B cell (primary cell): ENCODE measurements around the gene CCDC83. TPM values are rescaled to one million over a fixed set of nuclear protein-coding genes. Genes with fewer than 3 reads are reported as not detected.

ENCODE experiments used
- ATAC-seq: fragments of 200-7000 bp; cut with Tn5 transposase; one replicate; pipeline ENCODE4 v1.10.0; 2021; ENCODE audit warnings: low read depth, mild to moderate bottlenecking, moderate number of reproducible peaks, moderate library complexity
- CTCF ChIA-PET: fragments of 350-600 bp; sonication (Branson Sonifier 250); formaldehyde crosslinking; loops from one replicate; lab custom pipeline; 2021; ENCODE audit warnings: antibody characterized with exemption, inconsistent platforms; lab: Charles Lee
- POLR2A ChIA-PET: fragments of 350-600 bp; sonication (Branson Sonifier 250); formaldehyde crosslinking; loops from one replicate; lab custom pipeline; 2021; ENCODE audit warnings: antibody characterized with exemption; lab: Charles Lee
- DNase-seq: peaks from one replicate; pipeline ENCODE4 v3.0.0; 2013
- H2AFZ ChIP-seq: 2 replicates; pipeline ENCODE4 v1.6.1; 2012; ENCODE audit warnings: mild to moderate bottlenecking, low read depth, low read length; ENCODE audit not compliant: insufficient read depth, poor library complexity, severe bottlenecking
- H3K27ac ChIP-seq, 2 donors: 1 replicate in 1 of 2; 2 replicates in 1 of 2; pipeline ENCODE4 v1.5.1; 2012 to 2013; ENCODE audit warnings: low read length in 2 of 2, mild to moderate bottlenecking in 2 of 2, moderate library complexity in 1 of 2
- H3K27me3 ChIP-seq, 4 experiments: fragments of 200-600 bp in 1 of 4; sonication (generic) in 1 of 4; replicated peaks in 1 of 4; 1 replicate in 2 of 4; 2 replicates in 2 of 4; pipeline versions ENCODE4 v1.6.1 to v1.7.0; 2013 to 2016; ENCODE audit warnings: low read length in 3 of 4, mild to moderate bottlenecking in 2 of 4, mixed read lengths in 1 of 4, moderate library complexity in 1 of 4; ENCODE audit not compliant: insufficient read depth in 4 of 4, control insufficient read depth in 3 of 4; ENCODE audit errors: control extremely low read depth in 1 of 4
- H3K36me3 ChIP-seq, 2 experiments: replicated peaks in 1 of 2; 1 replicate in 1 of 2; 2 replicates in 1 of 2; pipeline versions ENCODE4 v1.6.1 to v1.7.1; 2013; ENCODE audit warnings: low read length in 1 of 2; ENCODE audit not compliant: insufficient read depth in 2 of 2, control insufficient read depth in 1 of 2; ENCODE audit errors: control extremely low read depth in 1 of 2, extremely low read depth in 1 of 2
- H3K4me1 ChIP-seq, 2 donors: fragments of 200-600 bp in 1 of 2; sonication (generic) in 1 of 2; 1 replicate in 1 of 2; 2 replicates in 1 of 2; pipeline versions ENCODE4 v1.5.1 to v1.6.1; 2013 to 2017; ENCODE audit warnings: low read length in 2 of 2; ENCODE audit not compliant: control insufficient read depth in 2 of 2, insufficient read depth in 2 of 2
- H3K4me2 ChIP-seq: replicated peaks from 2 replicates; pipeline ENCODE3; 2012; ENCODE audit warnings: mild to moderate bottlenecking, low read depth, low read length; ENCODE audit not compliant: poor library complexity, severe bottlenecking
- H3K4me3 ChIP-seq, 5 experiments: fragments of 200-600 bp in 1 of 5; sonication (generic) in 1 of 5; 1 replicate in 3 of 5; 2 replicates in 2 of 5; pipeline versions ENCODE4 v1.5.1 to v1.7.0; 2011 to 2016; ENCODE audit warnings: low read length in 4 of 5, mild to moderate bottlenecking in 4 of 5, low read depth in 2 of 5, control low read depth in 1 of 5, moderate library complexity in 1 of 5; ENCODE audit not compliant: insufficient read depth in 1 of 5; ENCODE audit errors: control extremely low read depth in 1 of 5, extremely low read depth in 1 of 5
- H3K79me2 ChIP-seq: fragments of 200-600 bp; sonication (generic); one replicate; pipeline ENCODE4 v1.6.0; 2016; ENCODE audit warnings: low read length; ENCODE audit not compliant: control insufficient read depth, insufficient read depth
- H3K9ac ChIP-seq: fragments of 200-600 bp; sonication (generic); 2 replicates; pipeline ENCODE4 v1.6.1; 2017; ENCODE audit warnings: mild to moderate bottlenecking, low read length, moderate library complexity
- H3K9me3 ChIP-seq, 3 donors: one replicate each; pipeline versions ENCODE4 v1.6.1 to v1.7.1; 2013; ENCODE audit warnings: low read length in 2 of 3; ENCODE audit not compliant: control insufficient read depth in 2 of 3, insufficient read depth in 1 of 3; ENCODE audit errors: control extremely low read depth in 1 of 3
- H4K20me1 ChIP-seq: 2 replicates; pipeline ENCODE4 v1.6.0; 2012; ENCODE audit warnings: mild to moderate bottlenecking, low read length; ENCODE audit not compliant: insufficient read depth, control insufficient read depth, poor library complexity, severe bottlenecking
- H3K27ac Mint-ChIP-seq: one replicate; pipeline ENCODE4 v1.8.0; 2021; ENCODE audit warnings: mixed read lengths
- H3K27me3 Mint-ChIP-seq: one replicate; pipeline ENCODE4 v1.8.0; 2021; ENCODE audit warnings: mixed read lengths
- H3K4me1 Mint-ChIP-seq: one replicate; pipeline ENCODE4 v1.8.0; 2021; ENCODE audit warnings: mixed read lengths
- H3K4me3 Mint-ChIP-seq: one replicate; pipeline ENCODE4 v1.8.0; 2021; ENCODE audit warnings: mixed read lengths
- H3K9me3 Mint-ChIP-seq: one replicate; pipeline ENCODE4 v1.8.0; 2022; ENCODE audit warnings: mixed read lengths; ENCODE audit not compliant: insufficient read depth
- EZH2 ChIP-seq: IDR thresholded peaks from 2 replicates; pipeline ENCODE4 v1.6.1; 2012; ENCODE audit warnings: borderline replicate concordance, low read depth, mild to moderate bottlenecking, moderate library complexity, low read length; ENCODE audit not compliant: insufficient read depth, poor library complexity, severe bottlenecking
- WGBS: methylation state at CpG from one replicate; pipeline ENCODE4 v1.1.5; 2013; ENCODE audit warnings: missing lambda C conversion rate; ENCODE audit not compliant: insufficient coverage; 5-methylcytosine and 5-hydroxymethylcytosine counted together
- intact Hi-C: fragments of 100-400 bp; cut with micrococcal nuclease; formaldehyde crosslinking; loops from one replicate; pipeline ENCODE4 v1.10.0; 2022
- polyA plus RNA-seq: library from polyadenylated mRNA; depleted of rRNA; stranded (reverse); fragments of >200 nt; gene quantifications from 2 replicates; pipeline ENCODE4 v1.2.3, GENCODE V29; 2012
- total RNA-seq, 2 donors: library from RNA; stranded (reverse); fragments of 120-200 nt in 1 of 2; gene quantifications; 1 replicate in 1 of 2; 2 replicates in 1 of 2; pipeline versions ENCODE4 v1.2.3 to v1.2.4, GENCODE V29; 2013 to 2022
- TF ChIP-seq, protein P1 (sequence below): fragments of 200-600 bp; IDR thresholded peaks from one replicate; pipeline ENCODE4 v1.8.0; 2022; ENCODE audit warnings: antibody characterized with exemption, mild to moderate bottlenecking

Gene CCDC83
- total and polyA plus RNA-seq, 2 donors (not counting 1 experiment from before 2014, with no cell fraction given) = not detected

DNA sequence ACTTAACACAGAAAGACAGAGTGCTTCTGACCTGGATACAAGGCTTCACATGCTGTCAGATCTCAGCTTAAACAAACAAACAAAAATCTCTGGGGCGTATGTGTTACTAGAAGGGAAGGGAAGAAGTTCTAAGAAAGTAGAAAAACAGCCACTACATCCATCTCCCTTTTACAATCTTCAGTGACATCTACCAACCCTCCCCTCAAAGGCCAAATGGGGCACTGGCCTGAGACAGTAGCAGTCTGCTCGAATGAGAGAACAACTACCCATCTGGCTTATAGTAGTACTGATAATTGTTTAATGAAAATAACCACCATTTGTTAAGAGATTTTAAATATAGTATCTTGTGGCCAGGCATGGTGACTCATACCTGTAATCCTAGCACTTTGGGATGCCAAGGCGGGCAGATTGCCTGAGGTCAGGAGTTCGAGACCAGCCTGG, 29.4 kb downstream of the CCDC83 start:
- no peak overlapping the region for H3K4me3 ChIP-seq
- no peaks in the 10 kb centered on the region for H3K27me3 ChIP-seq
- POLR2A ChIA-PET = no interaction called here
- Mint-ChIP-seq H3K27me3 (peaks cover 4% of the 10 kb centered on the region), H3K27ac (no peak overlapping the region), H3K4me3 (no peak overlapping the region), H3K4me1 (no peaks in the 10 kb centered on the region), H3K9me3 (no peaks in the 10 kb centered on the region)
- no peaks in the 10 kb centered on the region for H3K4me1 ChIP-seq
- H3K27ac ChIP-seq = no peak overlapping the region
- intact Hi-C loops = no loop called here
- no peaks in the 10 kb centered on the region for H4K20me1 ChIP-seq
- H2AFZ ChIP-seq = no peak overlapping the region
- peaks cover 0 to 5% (median 2%) of the 10 kb centered on the region in 3 donors for H3K9me3 ChIP-seq
- TF ChIP-seq EZH2 = no peak
- WGBS = no CpG with 5 or more reads among the region's 4 CpGs
- CTCF ChIA-PET = no interaction called here
- no peak for DNase-seq
- H3K4me2 ChIP-seq = no peak overlapping the region
- H3K79me2 ChIP-seq = no peaks in the 10 kb centered on the region
- H3K36me3 ChIP-seq = no peaks in the 10 kb centered on the region
- ATAC-seq = no peak
- no peak overlapping the region for H3K9ac ChIP-seq

DNA sequence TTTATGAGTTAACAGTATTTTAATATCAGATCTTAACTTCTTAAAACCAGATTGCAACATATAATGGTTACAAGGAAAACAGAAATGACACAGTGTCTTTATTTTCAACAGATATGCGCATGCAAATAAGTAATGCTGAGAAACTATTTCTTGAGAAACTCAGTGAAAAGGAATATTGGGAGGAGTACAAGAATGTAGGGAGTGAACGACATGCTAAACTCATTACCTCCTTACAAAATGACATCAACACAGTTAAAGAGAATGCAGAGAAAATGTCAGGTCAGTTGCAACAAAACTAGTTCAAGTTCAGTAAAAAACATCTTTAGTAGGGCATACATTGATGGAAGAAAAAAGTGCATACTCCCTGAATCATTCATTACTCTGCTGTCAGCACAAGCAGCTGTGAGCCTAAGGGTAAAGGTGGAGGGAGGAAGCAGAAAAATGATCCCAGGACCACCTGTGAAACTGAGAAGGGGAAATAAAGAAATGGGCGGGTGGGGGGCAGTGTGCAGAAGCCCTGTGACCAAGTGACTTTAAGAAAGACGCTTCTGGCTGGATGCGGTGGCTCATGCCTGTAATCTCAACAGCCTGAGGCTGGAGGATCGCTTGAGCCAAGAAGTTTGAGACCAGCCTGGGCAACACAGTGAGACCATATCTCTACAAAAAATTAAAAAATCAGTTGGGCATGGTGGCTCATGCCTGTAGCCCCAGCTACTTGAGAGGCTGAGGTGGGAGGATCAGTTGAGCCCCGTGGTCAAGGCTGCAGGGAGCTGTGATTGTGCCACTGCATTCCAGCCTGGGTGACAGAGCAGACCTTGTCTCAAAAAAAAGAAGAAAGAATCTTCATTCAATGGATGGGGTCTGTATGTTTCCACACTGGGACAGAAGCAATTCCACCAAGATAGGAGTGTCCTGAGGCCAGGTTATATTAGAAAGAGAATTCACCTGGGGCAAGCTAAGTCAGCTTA, 31.2 kb downstream of the CCDC83 start:
- H3K4me1 ChIP-seq = no peaks in the 10 kb centered on the region
- ATAC-seq = no peak

More for the DNA sequence above, 31.2 kb downstream of the CCDC83 start:
- Histone ChIP-seq H3K9me3 (peaks cover 0 to 2% (median under 1%) of the 10 kb centered on the region in 3 donors), H3K79me2 (no peaks in the 10 kb centered on the region), H3K9ac (no peak overlapping the region), H3K4me3 (no peak overlapping the region), H3K36me3 (no peaks in the 10 kb centered on the region), H3K4me2 (no peak overlapping the region), H2AFZ (no peak overlapping the region), H4K20me1 (no peaks in the 10 kb centered on the region), H3K27ac (no peak overlapping the region), H3K27me3 (no peaks in the 10 kb centered on the region)
- Mint-ChIP-seq H3K27me3 (peaks cover 4% of the 10 kb centered on the region), H3K4me3 (no peak overlapping the region), H3K27ac (no peak overlapping the region), H3K4me1 (no peaks in the 10 kb centered on the region), H3K9me3 (no peaks in the 10 kb centered on the region)
- DNase-seq = no peak
- no peak for TF ChIP-seq EZH2
- TF ChIP-seq, protein P1, sequence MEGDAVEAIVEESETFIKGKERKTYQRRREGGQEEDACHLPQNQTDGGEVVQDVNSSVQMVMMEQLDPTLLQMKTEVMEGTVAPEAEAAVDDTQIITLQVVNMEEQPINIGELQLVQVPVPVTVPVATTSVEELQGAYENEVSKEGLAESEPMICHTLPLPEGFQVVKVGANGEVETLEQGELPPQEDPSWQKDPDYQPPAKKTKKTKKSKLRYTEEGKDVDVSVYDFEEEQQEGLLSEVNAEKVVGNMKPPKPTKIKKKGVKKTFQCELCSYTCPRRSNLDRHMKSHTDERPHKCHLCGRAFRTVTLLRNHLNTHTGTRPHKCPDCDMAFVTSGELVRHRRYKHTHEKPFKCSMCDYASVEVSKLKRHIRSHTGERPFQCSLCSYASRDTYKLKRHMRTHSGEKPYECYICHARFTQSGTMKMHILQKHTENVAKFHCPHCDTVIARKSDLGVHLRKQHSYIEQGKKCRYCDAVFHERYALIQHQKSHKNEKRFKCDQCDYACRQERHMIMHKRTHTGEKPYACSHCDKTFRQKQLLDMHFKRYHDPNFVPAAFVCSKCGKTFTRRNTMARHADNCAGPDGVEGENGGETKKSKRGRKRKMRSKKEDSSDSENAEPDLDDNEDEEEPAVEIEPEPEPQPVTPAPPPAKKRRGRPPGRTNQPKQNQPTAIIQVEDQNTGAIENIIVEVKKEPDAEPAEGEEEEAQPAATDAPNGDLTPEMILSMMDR = no peak
- ChIA-PET POLR2A (no interaction called here), CTCF (no interaction called here)
- intact Hi-C loops = no loop called here
- 90% methylated on average over 5 of the region's 7 CpGs for WGBS
